ENCODE measurements around the gene HARBI1.

HARBI1 gene

GRCh38 chr11:46554213-46555147 lies 62.5 kb downstream of the HARBI1 start:
- no peak for DNase-seq

GRCh38 chr11:46553814-46554212 lies 63.2 kb downstream of the HARBI1 start:
- DNase-seq: no peak
